Left lung (tissue), 10 donors: ENCODE data around the gene EFNA5. TPM values are rescaled to one million over a fixed set of nuclear protein-coding genes. Genes with fewer than 3 reads are reported as not detected.

Source experiments
- ATAC-seq: fragments of 200-7000 bp; cut with Tn5 transposase; one replicate; pipeline ENCODE4 v1.9.1; 2020; ENCODE audit warnings: moderate library complexity
- DNase-seq, 4 donors: peaks; one replicate each; pipeline ENCODE4 v3.0.0-alpha.2; 2013 to 2020
- H3K27ac ChIP-seq, 2 donors: fragments of 200-600 bp; sonication (generic) in 1 of 2; one replicate each; pipeline versions ENCODE4 v1.5.0 to v1.8.0; 2020 to 2021
- H3K27me3 ChIP-seq, 2 donors: fragments of 200-600 bp; sonication (generic) in 1 of 2; one replicate each; pipeline versions ENCODE4 v1.5.0 to v1.8.0; 2020 to 2021
- H3K36me3 ChIP-seq, 2 donors: fragments of 200-600 bp; sonication (generic) in 1 of 2; one replicate each; pipeline versions ENCODE4 v1.5.0 to v1.8.0; 2020 to 2021
- H3K4me1 ChIP-seq, 2 donors: fragments of 200-600 bp; one replicate each; pipeline ENCODE4 v1.8.0; 2021
- H3K4me3 ChIP-seq, 2 donors: fragments of 200-600 bp; sonication (generic) in 1 of 2; one replicate each; pipeline versions ENCODE4 v1.5.0 to v1.8.0; 2020 to 2021; ENCODE audit warnings: mild to moderate bottlenecking in 1 of 2
- H3K9me3 ChIP-seq, 2 donors: fragments of 200-600 bp; sonication (generic) in 1 of 2; one replicate each; pipeline versions ENCODE4 v1.5.0 to v1.8.0; 2020 to 2021
- intact Hi-C, 2 donors: fragments of 100-400 bp; cut with DNase I; formaldehyde crosslinking; loops; one replicate each; pipeline versions ENCODE4 v1.11.2 to v1.14.2; 2022
- polyA plus RNA-seq, 6 donors: library from polyadenylated mRNA; unstranded; fragments of 120-200 nt; gene quantifications; one replicate each; pipeline ENCODE4 v1.2.1, GENCODE V29; 2013; ENCODE audit not compliant: insufficient read length in 6 of 6
- total RNA-seq, 2 donors: library from RNA; stranded (reverse); fragmentation: NEBNext Ultra II Directional; extraction: Animal tissue kit (Norgen Biotek cat#: 25700); gene quantifications; one replicate each; pipeline ENCODE4 v1.2.1, GENCODE V29; 2021
- TF ChIP-seq, protein P1 (sequence below), 2 donors: fragments of 200-600 bp; sonication (generic) in 1 of 2; IDR thresholded peaks; one replicate each; pipeline versions ENCODE4 v1.5.0 to v1.8.0; 2021; ENCODE audit warnings: antibody characterized with exemption in 2 of 2
- donor health status: DM: no; HTN: yes; CAD: no.
- donor health status: DM: no; HTN: no; CAD: no.

The EFNA5 gene
- total and polyA plus RNA-seq, 8 donors = 8.8 to 28.3 (median 22.8) TPM

DNA sequence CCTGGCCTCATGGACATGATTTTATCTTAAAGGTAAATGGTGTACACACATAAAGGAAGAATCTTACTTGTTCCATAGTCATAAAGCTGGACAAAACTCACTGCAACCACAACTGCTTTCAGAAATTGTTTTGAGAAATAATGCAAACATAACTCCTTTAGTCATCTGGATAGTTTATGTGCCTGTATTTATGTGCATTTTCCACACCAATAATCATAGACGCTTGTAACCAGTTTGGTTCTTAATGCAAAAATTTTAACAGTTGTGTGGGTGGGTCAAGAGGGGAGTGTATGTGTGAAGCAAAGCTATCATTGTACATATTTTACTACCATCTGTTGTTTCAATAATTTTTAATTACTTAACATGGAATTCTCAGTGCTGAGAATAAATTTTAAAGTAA, 80.1 kb downstream of the EFNA5 start:
- no peak for ATAC-seq

DNA sequence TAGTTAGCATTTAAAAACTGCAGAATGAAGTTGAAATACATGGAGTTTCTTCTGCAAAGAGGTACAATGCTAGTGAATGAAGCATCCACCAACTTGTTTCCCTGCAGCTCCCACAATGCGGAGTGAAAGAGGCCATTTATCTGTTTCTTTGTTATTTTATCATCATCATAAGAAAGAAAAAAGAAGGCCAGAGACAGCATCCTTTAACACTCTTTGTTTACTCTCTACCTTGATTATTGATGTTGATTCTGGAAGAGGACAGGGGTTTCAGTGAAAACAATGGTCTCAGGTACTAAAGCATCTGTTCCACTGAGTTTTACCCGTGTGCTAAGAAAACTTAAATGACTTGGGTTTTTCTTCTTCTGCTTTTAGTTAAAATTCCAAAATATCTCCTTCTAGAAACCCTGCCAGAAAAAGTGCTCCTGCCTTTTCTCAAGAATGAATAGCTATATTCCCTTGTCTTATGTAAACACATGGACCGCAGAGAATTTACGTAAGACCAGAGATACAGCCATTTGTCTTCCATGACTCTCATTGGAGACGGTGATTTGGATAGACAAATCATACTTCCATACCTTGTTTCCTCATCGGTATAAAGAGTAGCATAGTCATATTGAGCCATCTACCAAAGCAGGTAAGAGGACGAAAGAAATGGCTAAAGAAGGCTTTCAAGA, 81.1 kb downstream of the EFNA5 start:
- H3K27me3 ChIP-seq = no peaks in the 10 kb centered on the region
- no peaks in the 10 kb centered on the region for H3K36me3 ChIP-seq
- no peak for ATAC-seq
- TF ChIP-seq, protein P1, sequence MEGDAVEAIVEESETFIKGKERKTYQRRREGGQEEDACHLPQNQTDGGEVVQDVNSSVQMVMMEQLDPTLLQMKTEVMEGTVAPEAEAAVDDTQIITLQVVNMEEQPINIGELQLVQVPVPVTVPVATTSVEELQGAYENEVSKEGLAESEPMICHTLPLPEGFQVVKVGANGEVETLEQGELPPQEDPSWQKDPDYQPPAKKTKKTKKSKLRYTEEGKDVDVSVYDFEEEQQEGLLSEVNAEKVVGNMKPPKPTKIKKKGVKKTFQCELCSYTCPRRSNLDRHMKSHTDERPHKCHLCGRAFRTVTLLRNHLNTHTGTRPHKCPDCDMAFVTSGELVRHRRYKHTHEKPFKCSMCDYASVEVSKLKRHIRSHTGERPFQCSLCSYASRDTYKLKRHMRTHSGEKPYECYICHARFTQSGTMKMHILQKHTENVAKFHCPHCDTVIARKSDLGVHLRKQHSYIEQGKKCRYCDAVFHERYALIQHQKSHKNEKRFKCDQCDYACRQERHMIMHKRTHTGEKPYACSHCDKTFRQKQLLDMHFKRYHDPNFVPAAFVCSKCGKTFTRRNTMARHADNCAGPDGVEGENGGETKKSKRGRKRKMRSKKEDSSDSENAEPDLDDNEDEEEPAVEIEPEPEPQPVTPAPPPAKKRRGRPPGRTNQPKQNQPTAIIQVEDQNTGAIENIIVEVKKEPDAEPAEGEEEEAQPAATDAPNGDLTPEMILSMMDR (IDR thresholded peaks at IDR 0.05) = no peak
- DNase-seq = no peak
- H3K4me1 ChIP-seq = no peaks in the 10 kb centered on the region
- H3K9me3 ChIP-seq = no peaks in the 10 kb centered on the region
- no peak overlapping the region for H3K4me3 ChIP-seq
- no peak overlapping the region for H3K27ac ChIP-seq
- intact Hi-C loops = no loop called here

More for the DNA sequence above, 80.1 kb downstream of the EFNA5 start:
- no peak overlapping the region for H3K27ac ChIP-seq
- no peak for DNase-seq
- H3K9me3 ChIP-seq = no peaks in the 10 kb centered on the region
- no peaks in the 10 kb centered on the region for H3K36me3 ChIP-seq
- no peaks in the 10 kb centered on the region for H3K27me3 ChIP-seq
- no peak overlapping the region for H3K4me3 ChIP-seq
- TF ChIP-seq, protein P1 (IDR thresholded peaks at IDR 0.05) = no peak
- intact Hi-C loops = no loop called here
- H3K4me1 ChIP-seq = no peaks in the 10 kb centered on the region

DNA sequence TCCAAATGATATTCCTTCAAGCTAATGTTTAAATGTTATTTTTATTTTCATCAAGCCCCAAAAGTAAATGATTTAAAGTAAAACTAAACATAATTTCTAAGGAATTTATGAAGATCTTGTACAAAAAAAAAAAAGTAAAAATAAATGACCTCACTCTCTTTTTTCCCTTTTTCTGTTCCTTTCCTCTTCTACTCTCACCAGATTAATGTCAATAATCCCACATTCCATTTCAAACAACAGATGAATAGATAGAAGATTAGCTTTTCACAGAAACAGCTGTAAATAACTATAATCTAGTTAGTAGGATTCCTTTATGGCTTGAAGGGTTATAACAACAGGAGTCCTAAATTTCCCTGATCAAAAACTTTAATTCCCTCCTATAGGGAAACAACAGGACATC, 88.1 kb downstream of the EFNA5 start:
- Histone ChIP-seq H3K27ac (no peak overlapping the region), H3K4me3 (no peak overlapping the region), H3K4me1 (no peaks in the 10 kb centered on the region), H3K9me3 (no peaks in the 10 kb centered on the region), H3K27me3 (no peaks in the 10 kb centered on the region), H3K36me3 (no peaks in the 10 kb centered on the region)
- DNase-seq = no peak
- intact Hi-C loops = no loop called here
- TF ChIP-seq, protein P1 (IDR thresholded peaks at IDR 0.05) = no peak
- ATAC-seq = no peak

DNA sequence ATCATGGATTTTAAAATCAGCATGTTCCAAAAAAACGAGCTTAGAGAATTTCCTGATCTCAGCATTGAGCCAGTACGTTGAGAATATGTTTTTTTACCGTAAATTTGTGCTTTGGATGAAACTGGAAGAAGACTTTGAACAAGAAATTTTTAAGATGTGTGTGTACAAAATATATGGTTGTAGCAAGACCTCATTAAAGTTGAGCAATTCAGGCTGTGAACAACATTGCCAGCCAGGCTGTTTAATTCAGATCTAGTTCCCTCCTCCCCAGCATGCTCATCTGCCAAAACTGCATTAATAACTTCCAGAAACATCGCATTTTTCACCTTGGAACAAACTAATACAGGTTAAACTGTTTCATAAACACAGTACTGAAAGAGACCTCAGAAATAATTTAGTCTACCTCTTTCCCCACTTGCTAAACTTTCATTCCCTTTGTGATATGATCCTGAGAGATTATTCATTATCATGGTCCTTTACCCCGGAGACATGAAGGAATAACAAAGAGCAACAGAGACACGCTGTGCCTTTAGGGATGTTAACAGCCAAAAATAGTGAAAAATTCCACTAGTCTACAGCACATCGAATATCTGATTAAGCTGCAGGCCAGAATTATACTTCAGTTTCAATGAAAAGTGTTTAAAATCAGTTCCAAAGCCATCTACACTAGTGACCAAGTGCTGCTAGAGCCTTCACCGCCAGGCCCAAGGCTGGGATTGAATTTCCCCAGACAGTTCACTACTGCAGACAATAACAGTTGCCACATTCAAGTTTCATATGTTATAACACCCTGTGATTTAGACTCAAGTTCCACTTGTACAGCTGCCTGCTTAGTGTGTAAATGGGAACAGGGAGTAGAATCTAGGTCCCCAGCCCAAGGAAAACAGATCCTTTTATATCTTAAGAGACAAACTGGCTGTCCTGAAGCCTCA, 89.6 kb downstream of the EFNA5 start:
- H3K4me3 ChIP-seq = no peak overlapping the region
- H3K27ac ChIP-seq = no peak overlapping the region
- no peaks in the 10 kb centered on the region for H3K27me3 ChIP-seq
- no peaks in the 10 kb centered on the region for H3K4me1 ChIP-seq
- ATAC-seq = peak; percentile 15
- TF ChIP-seq, protein P1 (IDR thresholded peaks at IDR 0.05) = no peak
- peak in 1 of 4 donors; percentile 57 for DNase-seq
- no peaks in the 10 kb centered on the region for H3K9me3 ChIP-seq
- intact Hi-C loops = no loop called here
- H3K36me3 ChIP-seq = no peaks in the 10 kb centered on the region

DNA sequence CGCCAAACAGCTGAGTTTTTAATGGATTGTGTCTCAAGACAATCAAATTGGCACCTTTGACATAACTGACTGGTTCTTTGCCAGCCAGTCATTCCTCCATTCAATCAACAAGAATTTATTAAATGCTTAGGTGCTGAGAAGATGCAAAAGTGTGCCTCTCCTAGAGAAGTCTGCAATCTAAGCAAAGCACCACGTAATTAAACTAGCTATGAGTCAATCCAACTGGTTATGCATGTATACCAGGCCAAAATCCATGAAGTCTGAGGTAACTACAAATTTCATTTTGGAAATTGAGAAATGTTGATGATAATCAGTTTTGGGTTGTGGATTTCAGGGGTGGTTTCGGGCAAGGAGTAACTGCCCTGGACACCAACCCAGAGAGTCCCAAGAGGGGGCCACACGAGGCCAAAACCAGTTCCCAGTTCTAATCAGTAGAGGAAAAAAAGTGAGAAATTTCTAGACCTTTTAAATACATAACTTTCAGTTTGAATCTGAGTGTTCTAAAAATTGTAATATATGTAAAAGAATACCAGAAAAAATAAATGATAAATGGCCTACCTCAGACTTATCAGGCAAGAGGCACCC, 92.6 kb downstream of the EFNA5 start:
- Histone ChIP-seq H3K4me3 (no peak overlapping the region), H3K27ac (no peak overlapping the region), H3K4me1 (no peaks in the 10 kb centered on the region), H3K36me3 (no peaks in the 10 kb centered on the region), H3K27me3 (no peaks in the 10 kb centered on the region), H3K9me3 (no peaks in the 10 kb centered on the region)
- TF ChIP-seq, protein P1 (IDR thresholded peaks at IDR 0.05) = no peak
- intact Hi-C loops = no loop called here
- ATAC-seq (no peak), DNase-seq (no peak)
